ENCODE data around the gene NLRP6.
"Not testable (repeated sequence)": the region's sequence is repeated elsewhere in the genome, so short reads cannot be mapped to it uniquely, and the experiment has no call there.

The NLRP6 gene

DNA sequence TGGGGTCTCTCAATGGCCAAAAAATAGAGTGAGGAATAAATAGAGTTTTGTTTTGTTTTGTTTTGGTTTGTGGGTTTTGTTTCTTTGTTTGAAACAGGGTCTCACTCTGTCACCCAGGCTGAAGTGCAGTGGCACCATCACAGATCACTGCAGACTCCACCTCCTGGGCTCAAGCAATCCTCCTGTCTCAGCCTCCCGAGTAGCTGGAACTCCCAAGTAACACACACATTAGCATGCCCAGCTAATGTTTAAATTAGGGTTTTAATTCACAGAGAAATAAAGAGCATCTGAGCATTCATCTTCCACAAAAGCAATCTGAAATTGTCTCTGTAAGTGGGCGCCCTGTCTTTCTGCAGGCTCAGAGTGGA lies 51.7 kb downstream of the NLRP6 start:
- Mint-ChIP-seq H3K36me3 (ENCODE audit: low read depth) (peaks cover 4% of the 10 kb centered on the region), H3K4me1 (peaks cover 71% of the 10 kb centered on the region), H3K4me3 (no peak overlapping the region), H3K27ac (no peak overlapping the region), H3K9me3 (peaks cover 41% of the 10 kb centered on the region), H3K27me3 (ENCODE audit: low read depth, poor library complexity) (no peaks in the 10 kb centered on the region)
- TF ChIP-seq CTCF (IDR thresholded peaks at IDR 0.05) = no peak
- DNase-seq = no peak

DNA sequence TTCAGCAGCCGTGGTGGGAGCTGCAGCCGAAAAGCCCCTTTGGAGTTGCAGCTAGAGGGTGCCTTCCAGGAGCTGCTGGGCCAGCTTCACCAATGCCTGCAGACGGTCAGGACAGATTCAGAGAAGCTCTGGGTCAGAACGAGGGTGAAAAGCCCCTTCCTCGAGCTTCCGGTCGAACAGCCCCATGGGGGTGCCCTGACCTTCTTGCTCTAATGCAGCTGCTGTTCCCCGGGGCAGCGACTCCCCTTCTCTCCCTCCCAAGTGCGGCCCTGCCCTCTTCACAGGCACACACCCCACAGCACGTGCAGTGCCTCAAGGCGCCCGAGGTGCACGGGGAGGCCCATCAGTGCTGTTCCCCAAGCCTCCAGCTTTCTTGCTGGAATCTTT lies 52.1 kb downstream of the NLRP6 start:
- Mint-ChIP-seq H3K4me1 (peaks cover 71% of the 10 kb centered on the region), H3K27me3 (ENCODE audit: low read depth, poor library complexity) (no peaks in the 10 kb centered on the region), H3K27ac (no peak overlapping the region), H3K9me3 (peaks cover 41% of the 10 kb centered on the region), H3K4me3 (no peak overlapping the region), H3K36me3 (ENCODE audit: low read depth) (peaks cover 4% of the 10 kb centered on the region)
- DNase-seq = no peak
- TF ChIP-seq CTCF (IDR thresholded peaks at IDR 0.05) = no peak

DNA sequence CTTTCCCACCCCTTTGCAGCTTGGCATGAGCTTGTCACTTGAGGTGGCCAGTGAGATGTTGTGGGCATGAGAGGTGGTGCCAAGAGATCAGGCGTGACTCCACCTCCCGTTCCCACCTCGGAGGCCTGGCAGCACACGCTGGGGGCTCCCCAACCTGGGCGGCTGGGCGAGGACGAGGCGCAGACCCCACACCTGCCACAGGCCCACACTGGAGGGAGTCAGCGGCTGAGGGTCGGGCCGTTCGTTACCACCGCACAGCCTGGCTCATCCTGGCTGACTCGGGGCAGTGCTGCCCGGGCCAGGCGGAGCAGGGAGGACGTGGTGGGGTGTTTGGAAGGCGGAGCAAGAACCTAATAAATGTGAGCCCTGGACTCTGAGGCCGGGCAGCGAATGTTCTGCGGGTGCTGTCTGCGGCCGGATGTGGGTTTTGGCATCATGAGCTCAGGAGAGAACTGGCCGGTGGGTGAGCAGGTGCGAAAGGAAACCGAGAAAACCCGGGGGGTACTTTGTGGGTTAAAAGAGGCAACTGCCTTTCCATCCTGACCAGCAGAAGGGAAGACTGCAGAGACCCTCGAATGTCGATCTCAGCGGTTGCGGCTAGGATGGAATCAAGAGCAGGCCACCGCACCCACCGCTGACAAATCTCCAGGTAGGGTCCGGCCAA lies 52.6 kb downstream of the NLRP6 start:
- no peak for TF ChIP-seq CTCF (IDR thresholded peaks at IDR 0.05)
- Mint-ChIP-seq H3K36me3 (ENCODE audit: low read depth) (peaks cover 4% of the 10 kb centered on the region), H3K9me3 (peaks cover 41% of the 10 kb centered on the region), H3K4me1 (peaks cover 71% of the 10 kb centered on the region), H3K27ac (no peak overlapping the region), H3K27me3 (ENCODE audit: low read depth, poor library complexity) (no peaks in the 10 kb centered on the region), H3K4me3 (no peak overlapping the region)
- no peak for DNase-seq

- TF ChIP-seq CTCF (IDR thresholded peaks at IDR 0.05) = no peak
- peak overlapping the region; percentile 29 for H3K27ac Mint-ChIP-seq
- peaks cover 71% of the 10 kb centered on the region for H3K4me1 Mint-ChIP-seq
- DNase-seq = no peak
- no peak overlapping the region for H3K4me3 Mint-ChIP-seq
- H3K9me3 Mint-ChIP-seq = peaks cover 41% of the 10 kb centered on the region
- no peaks in the 10 kb centered on the region for H3K27me3 Mint-ChIP-seq (ENCODE audit: low read depth, poor library complexity)
- H3K36me3 Mint-ChIP-seq (ENCODE audit: low read depth) = peaks cover 4% of the 10 kb centered on the region
These were observed 53.3 kb downstream of the NLRP6 start for GRCh38 chr11:331358-332060.

DNA sequence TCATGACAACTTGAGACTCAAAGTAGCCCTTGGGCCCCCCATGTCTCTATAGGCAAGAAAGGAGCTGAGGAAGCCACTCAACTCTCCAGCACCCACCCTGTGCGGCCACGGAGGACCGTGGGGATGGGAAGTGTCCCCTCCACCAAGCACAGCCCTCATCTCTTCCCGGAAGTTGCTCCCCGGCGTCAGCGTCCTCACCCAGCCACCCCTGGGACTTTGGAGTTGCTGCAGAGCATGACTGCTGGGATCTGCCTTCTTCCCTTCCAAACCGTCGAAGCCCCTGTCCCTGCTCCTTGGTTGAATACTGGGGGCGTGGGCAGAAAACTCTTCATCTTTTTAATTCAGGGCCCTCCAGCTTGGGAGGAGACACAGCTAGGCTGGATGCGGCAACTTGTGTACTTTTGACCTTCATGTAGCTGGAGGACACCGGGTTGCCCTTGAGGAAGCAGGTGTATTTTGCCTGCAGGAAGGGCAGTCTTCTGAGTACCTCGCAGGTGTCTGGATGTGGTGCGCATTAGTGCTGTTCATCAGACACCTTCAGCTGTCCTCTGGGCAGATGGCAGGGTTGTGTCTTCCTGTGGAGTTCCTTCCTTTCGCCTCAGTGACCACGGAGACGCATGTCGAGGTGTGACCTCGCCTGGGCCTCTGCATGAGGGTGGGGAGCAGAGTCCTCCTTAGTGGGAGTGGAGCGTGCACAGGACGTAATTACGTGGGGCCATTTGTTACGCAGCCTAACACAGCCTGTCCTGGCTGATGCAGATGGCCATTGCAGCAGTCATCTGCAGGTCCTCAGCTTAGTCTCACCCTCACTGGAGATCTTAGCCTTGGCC lies 54.7 kb downstream of the NLRP6 start:
- Mint-ChIP-seq H3K4me3 (no peak overlapping the region), H3K27ac (no peak overlapping the region), H3K4me1 (peaks cover 67% of the 10 kb centered on the region), H3K27me3 (ENCODE audit: low read depth, poor library complexity) (no peaks in the 10 kb centered on the region), H3K36me3 (ENCODE audit: low read depth) (peaks cover 4% of the 10 kb centered on the region), H3K9me3 (peaks cover 41% of the 10 kb centered on the region)
- no peak for DNase-seq
- no peak for TF ChIP-seq CTCF (IDR thresholded peaks at IDR 0.05)

DNA sequence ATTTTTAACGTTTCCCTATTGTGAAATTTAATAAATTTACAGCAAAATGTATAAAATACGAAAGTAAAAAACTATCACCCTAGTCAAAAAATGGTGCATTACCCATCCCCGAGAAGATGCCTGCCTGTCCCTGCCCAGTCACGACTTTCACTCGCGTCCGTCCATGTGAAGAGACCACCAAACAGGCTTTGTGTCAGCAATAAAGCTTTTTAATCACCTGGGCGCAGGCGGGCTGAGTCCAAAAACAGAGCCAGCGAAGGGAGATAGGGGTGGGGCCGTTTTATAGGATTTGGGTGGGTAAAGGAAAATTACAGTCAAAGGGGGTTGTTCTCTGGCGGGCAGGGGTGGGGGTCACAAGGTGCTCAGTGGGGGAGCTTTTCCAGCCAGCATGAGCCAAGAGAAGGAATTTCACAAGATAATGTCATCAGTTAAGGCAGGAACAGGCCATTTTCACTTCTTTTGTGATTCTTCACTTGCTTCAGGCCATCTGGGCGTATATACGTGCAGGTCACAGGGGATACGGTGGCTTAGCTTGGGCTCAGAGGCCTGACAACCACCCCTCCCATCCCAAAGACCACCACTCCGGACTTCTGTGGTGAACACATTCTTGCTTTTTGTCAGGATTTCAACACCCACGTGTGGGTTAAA lies 55.5 kb downstream of the NLRP6 start:
- DNase-seq; H3K27me3 Mint-ChIP-seq (ENCODE audit: low read depth, poor library complexity); H3K36me3 Mint-ChIP-seq (ENCODE audit: low read depth): not testable (repeated sequence)
- Mint-ChIP-seq H3K4me1 (peaks cover 63% of the 10 kb centered on the region), H3K4me3 (peak overlapping the region; percentile 70), H3K27ac (peak overlapping the region; percentile 86), H3K9me3 (peaks cover 43% of the 10 kb centered on the region)
